Sigmoid colon (tissue), 7 donors: ENCODE results near the gene C12orf50. TPM values are rescaled to one million over a fixed set of nuclear protein-coding genes. Genes with fewer than 3 reads are reported as not detected.
"Not testable (repeated sequence)": the region's sequence is repeated elsewhere in the genome, so short reads cannot be mapped to it uniquely, and the experiment has no call there.

Experiments used
- DNase-seq: peaks from one replicate; pipeline ENCODE4 v3.0.0-alpha.2; 2019
- H3K27ac ChIP-seq, 4 donors: fragments of 200-600 bp; sonication (generic); one replicate each; pipeline ENCODE4 v1.5.1; 2016 to 2019; ENCODE audit warnings: mild to moderate bottlenecking in 1 of 4
- H3K27me3 ChIP-seq, 3 donors: fragments of 200-600 bp; sonication (generic); one replicate each; pipeline ENCODE4 v1.5.1; 2019; ENCODE audit warnings: mild to moderate bottlenecking in 1 of 3
- H3K36me3 ChIP-seq, 4 donors: fragments of 200-600 bp; sonication (generic); one replicate each; pipeline ENCODE4 v1.5.1; 2016 to 2019
- H3K4me1 ChIP-seq, 4 donors: fragments of 200-600 bp; sonication (generic); one replicate each; pipeline ENCODE4 v1.5.1; 2017 to 2019
- H3K4me3 ChIP-seq, 4 donors: fragments of 200-600 bp; sonication (generic); one replicate each; pipeline ENCODE4 v1.5.1; 2017 to 2019; ENCODE audit warnings: mild to moderate bottlenecking in 2 of 4, moderate library complexity in 1 of 4
- H3K9me3 ChIP-seq, 4 donors: fragments of 200-600 bp in 3 of 4; sonication (generic) in 3 of 4; one replicate each; pipeline versions ENCODE4 v1.5.1 to v1.6.1; 2013 to 2019
- EP300 ChIP-seq, 4 donors: sonication (generic); formaldehyde crosslinking; IDR thresholded peaks; one replicate each; pipeline ENCODE4 v1.6.1; 2017; ENCODE audit warnings: antibody characterized with exemption in 4 of 4
- POLR2A ChIP-seq, 2 donors: fragments of 450-650 bp; IDR thresholded peaks; one replicate each; pipeline ENCODE4 v1.6.1; 2016; ENCODE audit warnings: antibody characterized with exemption in 2 of 2, mild to moderate bottlenecking in 2 of 2, moderate library complexity in 2 of 2
- POLR2AphosphoS5 ChIP-seq, 4 donors: sonication (generic); formaldehyde crosslinking; IDR thresholded peaks; one replicate each; pipeline ENCODE4 v1.6.1; 2017; ENCODE audit warnings: antibody characterized with exemption in 4 of 4
- WGBS, 2 donors: extraction: QIAGEN DNeasy Blood & Tissue Kit; methylation state at CpG; one replicate each; pipeline ENCODE4 v1.1.7; 2013; 5-methylcytosine and 5-hydroxymethylcytosine counted together
- intact Hi-C: fragments of 100-400 bp; cut with DNase I; formaldehyde crosslinking; loops from one replicate; pipeline ENCODE4 v1.15.1; 2023
- polyA plus RNA-seq, 3 donors: library from polyadenylated mRNA; stranded (reverse); fragments of 200-250 nt; gene quantifications; one replicate each; pipeline ENCODE4 v1.2.3, GENCODE V29; 2013
- total RNA-seq, 4 donors: library from RNA; depleted of rRNA; stranded (reverse); fragments of >200 nt; gene quantifications; one replicate each; pipeline ENCODE4 v1.1.0, GENCODE V29; 2016
- TF ChIP-seq, protein P1 (sequence below), 4 experiments: fragments of 450-650 bp in 3 of 4; fragments of 200-600 bp in 1 of 4; IDR thresholded peaks; one replicate each; pipeline ENCODE4 v1.5.1; 2016 to 2019; ENCODE audit warnings: antibody characterized with exemption in 4 of 4, mild to moderate bottlenecking in 3 of 4, moderate library complexity in 2 of 4
- donor health status: healthy with polysubstance abuse.
- donor health status: Bipolar disorder and iron deficiency.
- donor health status: healthy.

C12orf50 gene
- total and polyA plus RNA-seq, 7 donors, result not detected

DNA sequence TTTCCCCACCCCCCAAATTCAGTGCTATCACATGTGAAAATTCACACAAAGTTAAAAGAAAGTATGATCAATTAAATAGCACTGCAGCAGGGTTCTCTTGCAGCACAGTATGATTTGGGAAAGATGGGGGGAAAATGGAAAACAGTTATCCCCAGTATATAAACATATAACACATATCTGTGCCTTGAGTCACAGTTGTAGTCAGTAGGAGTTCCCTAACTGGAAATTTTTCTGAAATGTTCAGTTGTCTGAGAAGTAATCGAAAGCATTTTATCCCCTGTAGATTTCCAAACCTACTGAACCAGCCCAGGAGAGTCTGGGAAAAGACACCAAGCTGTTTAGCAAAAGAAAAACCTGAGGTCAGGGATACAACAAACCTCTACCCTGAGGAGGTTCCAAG lies 47.0 kb downstream of the C12orf50 start:
- DNase-seq, result no peak
- 84 to 94% methylated on average over 1 of the region's 1 CpG for WGBS, 2 donors
- Histone ChIP-seq H3K36me3 (no peaks in the 10 kb centered on the region), H3K27me3 (no peaks in the 10 kb centered on the region), H3K9me3 (no peaks in the 10 kb centered on the region), H3K4me3 (no peak overlapping the region), H3K4me1 (no peaks in the 10 kb centered on the region), H3K27ac (no peak overlapping the region)
- no peak for TF ChIP-seq POLR2A (IDR thresholded peaks at IDR 0.05)
- TF ChIP-seq EP300 (IDR thresholded peaks at IDR 0.05), result no peak
- TF ChIP-seq, protein P1, sequence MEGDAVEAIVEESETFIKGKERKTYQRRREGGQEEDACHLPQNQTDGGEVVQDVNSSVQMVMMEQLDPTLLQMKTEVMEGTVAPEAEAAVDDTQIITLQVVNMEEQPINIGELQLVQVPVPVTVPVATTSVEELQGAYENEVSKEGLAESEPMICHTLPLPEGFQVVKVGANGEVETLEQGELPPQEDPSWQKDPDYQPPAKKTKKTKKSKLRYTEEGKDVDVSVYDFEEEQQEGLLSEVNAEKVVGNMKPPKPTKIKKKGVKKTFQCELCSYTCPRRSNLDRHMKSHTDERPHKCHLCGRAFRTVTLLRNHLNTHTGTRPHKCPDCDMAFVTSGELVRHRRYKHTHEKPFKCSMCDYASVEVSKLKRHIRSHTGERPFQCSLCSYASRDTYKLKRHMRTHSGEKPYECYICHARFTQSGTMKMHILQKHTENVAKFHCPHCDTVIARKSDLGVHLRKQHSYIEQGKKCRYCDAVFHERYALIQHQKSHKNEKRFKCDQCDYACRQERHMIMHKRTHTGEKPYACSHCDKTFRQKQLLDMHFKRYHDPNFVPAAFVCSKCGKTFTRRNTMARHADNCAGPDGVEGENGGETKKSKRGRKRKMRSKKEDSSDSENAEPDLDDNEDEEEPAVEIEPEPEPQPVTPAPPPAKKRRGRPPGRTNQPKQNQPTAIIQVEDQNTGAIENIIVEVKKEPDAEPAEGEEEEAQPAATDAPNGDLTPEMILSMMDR (IDR thresholded peaks at IDR 0.05), result no peak
- TF ChIP-seq POLR2AphosphoS5 (IDR thresholded peaks at IDR 0.05), result no peak
- intact Hi-C loops, result no loop called here

DNA sequence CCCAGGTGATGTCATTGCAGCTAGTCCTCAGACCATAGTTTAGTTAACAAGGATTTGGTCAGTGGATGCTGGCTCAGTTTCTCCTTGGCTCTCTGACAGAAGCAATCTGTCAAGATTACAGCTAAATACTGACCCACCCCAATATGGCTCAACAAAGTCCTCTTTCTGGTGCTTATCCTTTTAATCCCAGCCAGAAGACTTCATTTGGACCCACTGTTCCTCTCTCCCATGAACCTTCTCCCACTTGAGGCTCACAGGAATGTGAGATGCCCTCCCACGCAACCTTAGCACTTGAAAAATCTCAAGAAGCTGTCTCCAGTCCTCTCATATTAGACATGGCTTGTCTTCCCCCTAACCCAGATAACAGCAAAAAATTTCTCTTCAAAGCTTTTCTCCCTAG lies 47.7 kb downstream of the C12orf50 start:
- Histone ChIP-seq H3K9me3 (no peaks in the 10 kb centered on the region), H3K27me3 (no peaks in the 10 kb centered on the region), H3K27ac (no peak overlapping the region), H3K4me3 (no peak overlapping the region), H3K36me3 (no peaks in the 10 kb centered on the region), H3K4me1 (no peaks in the 10 kb centered on the region)
- intact Hi-C loops, result no loop called here
- TF ChIP-seq POLR2AphosphoS5 (IDR thresholded peaks at IDR 0.05) (no peak), POLR2A (IDR thresholded peaks at IDR 0.05) (no peak), EP300 (IDR thresholded peaks at IDR 0.05) (no peak)
- TF ChIP-seq, protein P1 (IDR thresholded peaks at IDR 0.05), result no peak
- 87 to 90% methylated on average over 1 of the region's 1 CpG for WGBS, 2 donors
- DNase-seq, result no peak

DNA sequence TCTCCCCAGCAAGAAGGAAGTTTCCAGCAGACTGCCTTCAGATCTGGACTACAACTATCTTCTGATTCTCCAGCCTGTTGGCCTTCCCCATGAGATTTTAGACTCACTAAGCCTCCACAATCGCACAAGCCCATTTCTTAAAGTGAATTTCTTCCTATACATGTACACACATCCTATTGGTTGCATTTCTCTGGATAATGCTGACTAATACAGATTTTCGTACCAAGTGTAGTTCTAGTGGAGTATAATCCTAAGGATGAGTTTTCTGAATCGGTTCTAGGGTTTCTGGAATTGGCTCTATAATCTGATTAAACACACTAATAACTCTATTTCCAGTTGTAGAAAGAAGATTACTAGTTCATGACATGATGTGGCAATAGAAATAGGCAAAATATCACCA lies 53.3 kb downstream of the C12orf50 start:
- H3K27me3 ChIP-seq, result no peaks in the 10 kb centered on the region
- H3K4me3 ChIP-seq, result no peak overlapping the region
- no peaks in the 10 kb centered on the region for H3K4me1 ChIP-seq
- no peak for DNase-seq
- no peak overlapping the region for H3K27ac ChIP-seq
- intact Hi-C loops, result no loop called here
- TF ChIP-seq, protein P1 (IDR thresholded peaks at IDR 0.05), result no peak
- TF ChIP-seq POLR2A (IDR thresholded peaks at IDR 0.05) (no peak), POLR2AphosphoS5 (IDR thresholded peaks at IDR 0.05) (no peak), EP300 (IDR thresholded peaks at IDR 0.05) (no peak)
- no peaks in the 10 kb centered on the region for H3K36me3 ChIP-seq
- 83 to 86% methylated on average over 3 of the region's 3 CpGs for WGBS, 2 donors
- no peaks in the 10 kb centered on the region for H3K9me3 ChIP-seq

DNA sequence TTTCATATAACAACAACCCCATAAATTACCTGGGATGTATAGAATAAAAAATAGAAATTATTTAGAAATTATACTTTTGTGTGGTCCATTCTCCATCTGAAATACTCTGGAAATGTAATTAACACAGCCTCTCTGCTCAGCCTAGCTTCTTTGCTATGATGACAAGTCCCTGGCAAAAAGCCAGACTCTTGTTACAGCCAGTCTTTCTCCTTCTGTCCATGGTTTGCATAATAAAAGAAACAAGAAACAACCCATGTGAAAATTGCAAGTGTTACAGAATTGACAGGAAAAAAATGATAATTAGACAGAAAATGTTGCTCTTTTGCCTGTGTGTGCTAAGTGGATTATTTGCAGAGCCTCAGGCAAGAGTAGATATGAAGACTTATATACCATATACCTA lies 61.3 kb downstream of the C12orf50 start:
- H3K27ac ChIP-seq, result no peak overlapping the region
- intact Hi-C loops, result no loop called here
- no peaks in the 10 kb centered on the region for H3K27me3 ChIP-seq
- H3K4me1 ChIP-seq, result no peaks in the 10 kb centered on the region
- no peaks in the 10 kb centered on the region for H3K36me3 ChIP-seq
- DNase-seq, result no peak
- no peak for TF ChIP-seq POLR2A (IDR thresholded peaks at IDR 0.05)
- TF ChIP-seq, protein P1 (IDR thresholded peaks at IDR 0.05), result no peak
- TF ChIP-seq POLR2AphosphoS5 (IDR thresholded peaks at IDR 0.05), result no peak
- no peak for TF ChIP-seq EP300 (IDR thresholded peaks at IDR 0.05)
- H3K4me3 ChIP-seq, result no peak overlapping the region
- no peaks in the 10 kb centered on the region for H3K9me3 ChIP-seq

DNA sequence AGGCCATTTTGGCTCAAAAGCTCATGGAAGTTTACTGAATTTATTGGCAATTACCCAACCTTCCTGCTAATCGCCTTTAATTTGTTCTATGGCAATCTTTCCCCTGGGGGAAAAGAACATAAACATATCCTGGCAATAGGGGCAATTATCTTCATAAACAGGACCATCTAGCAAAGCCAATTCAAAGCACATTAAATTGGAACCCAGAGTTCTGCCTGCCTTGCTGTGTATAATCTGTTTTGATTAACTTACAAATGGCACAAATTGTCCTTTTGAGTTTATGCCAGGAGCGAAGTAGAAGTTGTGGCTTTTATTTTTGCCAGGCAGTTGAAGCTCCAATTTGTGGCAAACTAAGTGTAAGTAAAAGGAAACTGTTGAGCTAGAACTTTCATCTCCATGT lies 68.6 kb downstream of the C12orf50 start:
- no peak for DNase-seq
- Histone ChIP-seq H3K27ac (no peak overlapping the region), H3K36me3 (no peaks in the 10 kb centered on the region), H3K9me3 (no peaks in the 10 kb centered on the region), H3K4me1 (no peaks in the 10 kb centered on the region), H3K4me3 (no peak overlapping the region), H3K27me3 (no peaks in the 10 kb centered on the region)
- 52 to 71% methylated on average over 2 of the region's 2 CpGs for WGBS, 2 donors
- intact Hi-C loops, result no loop called here
- TF ChIP-seq POLR2AphosphoS5 (IDR thresholded peaks at IDR 0.05) (no peak), POLR2A (IDR thresholded peaks at IDR 0.05) (no peak)
- TF ChIP-seq, protein P1 (IDR thresholded peaks at IDR 0.05), result no peak

DNA sequence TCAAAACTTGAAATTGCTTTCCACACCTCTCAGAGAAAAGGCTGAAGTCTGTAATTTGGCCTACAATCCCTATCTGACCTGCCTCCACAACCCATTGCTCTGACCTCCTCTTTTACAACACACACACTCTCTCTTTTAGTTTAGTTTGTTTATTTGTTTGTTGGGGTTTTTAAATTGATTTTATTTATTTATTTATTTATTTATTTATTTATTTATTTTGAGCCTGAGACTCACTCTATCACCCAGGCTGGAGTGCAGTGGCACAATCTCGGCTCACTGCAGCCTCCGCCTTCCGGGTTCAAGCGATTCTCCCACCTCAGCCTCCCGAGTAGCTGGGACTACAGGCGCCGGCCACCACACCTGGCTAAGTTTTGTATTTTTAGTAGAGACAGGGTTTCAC lies 75.2 kb downstream of the C12orf50 start:
- H3K27me3 ChIP-seq, intact Hi-C loops, H3K36me3 ChIP-seq, H3K4me1 ChIP-seq, DNase-seq, H3K27ac ChIP-seq, H3K4me3 ChIP-seq, H3K9me3 ChIP-seq: not testable (repeated sequence)
- 94 to 98% methylated on average over 7 of the region's 7 CpGs for WGBS, 2 donors
